Esophagus squamous epithelium (tissue), 5 donors: Measurements from ENCODE around the gene NOA1. TPM values are rescaled to one million over a fixed set of nuclear protein-coding genes. Genes with fewer than 3 reads are reported as not detected.

Experiments used
- DNase-seq: peaks from one replicate; lab custom pipeline; 2025; lab: John Stamatoyannopoulos, UW
- H3K27ac ChIP-seq, 4 donors: fragments of 200-600 bp; sonication (generic); one replicate each; pipeline ENCODE4 v1.5.1; 2016 to 2019; ENCODE audit warnings: mild to moderate bottlenecking in 1 of 4
- H3K27me3 ChIP-seq, 4 donors: fragments of 200-600 bp; sonication (generic); 1 replicate in 3 of 4; 2 replicates in 1 of 4; pipeline versions ENCODE4 v1.5.1 to v1.6.0; 2017 to 2021; ENCODE audit warnings: antibody characterized with exemption in 1 of 4
- H3K36me3 ChIP-seq, 3 donors: fragments of 200-600 bp; sonication (generic); one replicate each; pipeline ENCODE4 v1.5.1; 2016 to 2019
- H3K4me1 ChIP-seq, 3 donors: fragments of 200-600 bp; sonication (generic); one replicate each; pipeline ENCODE4 v1.5.1; 2017 to 2019
- H3K4me3 ChIP-seq, 4 donors: fragments of 200-600 bp; sonication (generic); 1 replicate in 3 of 4; 2 replicates in 1 of 4; pipeline ENCODE4 v1.5.1; 2016 to 2019; ENCODE audit warnings: mild to moderate bottlenecking in 2 of 4, moderate library complexity in 1 of 4
- H3K9me3 ChIP-seq, 3 donors: fragments of 200-600 bp; sonication (generic); one replicate each; pipeline ENCODE4 v1.5.1; 2016 to 2019
- POLR2A ChIP-seq, 4 donors: fragments of 450-650 bp; IDR thresholded peaks; one replicate each; pipeline ENCODE4 v1.6.1; 2017; ENCODE audit warnings: antibody characterized with exemption in 4 of 4, mild to moderate bottlenecking in 4 of 4, moderate library complexity in 3 of 4
- WGBS, 2 donors: methylation state at CpG; one replicate each; pipeline ENCODE4 v1.1.5; 2018; 5-methylcytosine and 5-hydroxymethylcytosine counted together
- intact Hi-C: fragments of 100-400 bp; cut with DNase I; formaldehyde crosslinking; loops from one replicate; pipeline ENCODE4 v1.15.0; 2022
- total RNA-seq, 4 donors: library from RNA; depleted of rRNA; stranded (reverse); fragments of >200 nt; gene quantifications; one replicate each; pipeline ENCODE4 v1.1.0, GENCODE V29; 2016
- TF ChIP-seq, protein P1 (sequence below), 6 experiments: fragments of 450-650 bp in 4 of 6; fragments of 200-600 bp in 2 of 6; sonication (generic) in 2 of 6; IDR thresholded peaks; one replicate each; pipeline ENCODE4 v1.5.1; 2016 to 2019; ENCODE audit warnings: antibody characterized with exemption in 6 of 6, mild to moderate bottlenecking in 4 of 6, moderate library complexity in 4 of 6
- donor health status: DM: yes; HTN: yes; CAD: no.

NOA1 gene
- total RNA-seq, 4 donors from 2014 or later: 18.7 to 30.2 (median 23.9) TPM

GRCh38 chr4:56981795-56982201, 4.4 kb upstream of the NOA1 start:
- 57 to 61% methylated on average over 4 of the region's 4 CpGs for WGBS, 2 donors
- no peak for TF ChIP-seq POLR2A (IDR thresholded peaks at IDR 0.05)
- TF ChIP-seq, protein P1, sequence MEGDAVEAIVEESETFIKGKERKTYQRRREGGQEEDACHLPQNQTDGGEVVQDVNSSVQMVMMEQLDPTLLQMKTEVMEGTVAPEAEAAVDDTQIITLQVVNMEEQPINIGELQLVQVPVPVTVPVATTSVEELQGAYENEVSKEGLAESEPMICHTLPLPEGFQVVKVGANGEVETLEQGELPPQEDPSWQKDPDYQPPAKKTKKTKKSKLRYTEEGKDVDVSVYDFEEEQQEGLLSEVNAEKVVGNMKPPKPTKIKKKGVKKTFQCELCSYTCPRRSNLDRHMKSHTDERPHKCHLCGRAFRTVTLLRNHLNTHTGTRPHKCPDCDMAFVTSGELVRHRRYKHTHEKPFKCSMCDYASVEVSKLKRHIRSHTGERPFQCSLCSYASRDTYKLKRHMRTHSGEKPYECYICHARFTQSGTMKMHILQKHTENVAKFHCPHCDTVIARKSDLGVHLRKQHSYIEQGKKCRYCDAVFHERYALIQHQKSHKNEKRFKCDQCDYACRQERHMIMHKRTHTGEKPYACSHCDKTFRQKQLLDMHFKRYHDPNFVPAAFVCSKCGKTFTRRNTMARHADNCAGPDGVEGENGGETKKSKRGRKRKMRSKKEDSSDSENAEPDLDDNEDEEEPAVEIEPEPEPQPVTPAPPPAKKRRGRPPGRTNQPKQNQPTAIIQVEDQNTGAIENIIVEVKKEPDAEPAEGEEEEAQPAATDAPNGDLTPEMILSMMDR (IDR thresholded peaks at IDR 0.05): no peak
- Histone ChIP-seq H3K27ac (no peak overlapping the region), H3K9me3 (no peaks in the 10 kb centered on the region), H3K36me3 (peaks cover 4 to 31% (median 7%) of the 10 kb centered on the region in 3 donors), H3K4me1 (peaks cover 22 to 56% (median 23%) of the 10 kb centered on the region in 3 donors), H3K4me3 (no peak overlapping the region), H3K27me3 (no peaks in the 10 kb centered on the region)
- intact Hi-C loops: no loop called here
- no peak for DNase-seq

DNA sequence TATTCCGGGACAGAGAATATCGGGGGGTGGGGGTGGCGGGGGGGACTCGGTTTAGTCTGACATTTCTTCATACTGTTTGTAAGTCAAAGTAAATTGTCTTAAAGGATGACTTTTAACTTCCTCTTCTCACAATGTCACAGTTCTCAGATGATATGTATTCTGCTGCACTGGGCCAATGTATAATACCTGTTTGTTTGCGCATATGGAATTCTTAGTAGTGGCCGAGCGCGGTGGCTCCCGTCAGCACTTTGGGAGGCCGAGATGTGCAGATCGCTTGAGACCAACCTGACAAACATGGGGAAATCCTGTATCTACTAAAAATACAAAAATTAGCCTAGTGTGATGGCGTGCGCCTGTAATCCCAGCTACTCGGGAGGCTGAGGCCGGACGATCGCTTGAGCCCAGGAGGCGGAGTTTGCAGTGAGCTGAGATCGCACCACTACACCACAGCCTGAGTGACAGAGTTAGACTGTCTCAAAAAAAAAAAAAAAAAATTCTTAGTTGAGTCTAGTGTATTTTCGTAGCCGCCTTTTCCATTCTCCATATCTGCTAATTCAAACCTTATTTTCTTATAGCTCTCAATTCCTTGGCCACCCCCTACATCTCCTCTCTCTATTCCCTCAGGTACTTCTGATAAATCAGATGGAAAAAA, 2.1 kb upstream of the NOA1 start:
- Histone ChIP-seq H3K27me3 (no peaks in the 10 kb centered on the region), H3K9me3 (no peaks in the 10 kb centered on the region), H3K4me1 (peaks cover 36 to 78% (median 37%) of the 10 kb centered on the region in 3 donors), H3K4me3 (peak overlapping the region; percentile 83 to 96 (median 90)), H3K27ac (peak overlapping the region; percentile 83 to 94 (median 90)), H3K36me3 (peaks cover 0 to 13% (median 0%) of the 10 kb centered on the region in 3 donors)
- 8 to 11% methylated on average over 21 of the region's 21 CpGs for WGBS, 2 donors
- no peak for DNase-seq
- TF ChIP-seq, protein P1 (IDR thresholded peaks at IDR 0.05): no peak
- TF ChIP-seq POLR2A (IDR thresholded peaks at IDR 0.05): no peak
- intact Hi-C loops: no loop called here

DNA sequence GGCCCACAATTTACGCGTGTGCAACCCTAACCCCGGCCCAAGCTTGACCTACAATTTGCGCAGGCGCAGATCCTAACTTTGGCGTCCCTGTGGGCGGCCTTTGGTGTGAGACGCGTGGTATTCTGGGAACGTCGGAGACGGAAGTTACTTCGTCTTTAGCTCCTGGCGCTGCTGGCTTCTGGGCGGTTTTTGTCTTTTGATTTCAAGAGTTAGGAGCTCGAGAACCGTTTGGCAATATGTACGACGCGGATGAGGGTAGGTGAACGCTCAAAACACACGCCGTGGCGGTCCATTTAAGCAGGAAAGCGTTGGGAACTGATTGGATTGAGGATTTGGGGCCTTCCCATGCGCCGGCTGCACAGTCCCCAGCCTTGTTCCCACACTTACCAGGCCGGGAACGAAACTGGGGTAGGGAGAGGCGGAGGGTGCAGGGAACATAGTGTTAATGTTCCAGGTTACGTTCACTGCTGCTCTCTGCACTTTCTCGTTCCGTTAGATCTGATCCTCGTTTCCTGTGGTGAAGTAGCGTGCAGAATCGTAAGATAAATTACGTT, 1.4 kb upstream of the NOA1 start, which contains the start of gene POLR2B:
Gene POLR2B (plus strand): TSS at position 147 of the 554 bp plus-strand sequence. CDS start 90 bp downstream, at position 237.
- Histone ChIP-seq H3K4me1 (peaks cover 37 to 76% (median 40%) of the 10 kb centered on the region in 3 donors), H3K36me3 (peaks cover 0 to 16% (median 3%) of the 10 kb centered on the region in 3 donors), H3K4me3 (peak within 1 kb of the TSS; percentile 83 to 96 (median 90)), H3K27me3 (no peaks in the 10 kb centered on the region), H3K27ac (peak within 1 kb of the TSS; percentile 83 to 94 (median 90)), H3K9me3 (peaks cover 0 to under 1% (median 0%) of the 10 kb centered on the region in 3 donors)
- WGBS, 2 donors: 0 to 1% methylated on average over 12 to 37 of the region's 37 CpGs
- intact Hi-C loops: no loop called here
- TF ChIP-seq, protein P1 (IDR thresholded peaks at IDR 0.05): no peak
- TF ChIP-seq POLR2A (IDR thresholded peaks at IDR 0.05): peak in 3 of 4 donors; percentile 59 to 77 (median 62)
- DNase-seq: peak; percentile 72

- peak overlapping the region; percentile 83 to 96 (median 90) for H3K4me3 ChIP-seq
- H3K4me1 ChIP-seq: peaks cover 32 to 60% (median 35%) of the 10 kb centered on the region in 3 donors
- intact Hi-C loops: no loop called here
- no peak for DNase-seq
- H3K27ac ChIP-seq: peak overlapping the region; percentile 83 to 94 (median 90)
- TF ChIP-seq, protein P1 (IDR thresholded peaks at IDR 0.05): peak in 3 of 6 experiments; percentile 2 to 31 (median 10)
- TF ChIP-seq POLR2A (IDR thresholded peaks at IDR 0.05): no peak
- WGBS, 2 donors: 0% methylated on average over 9 of the region's 46 CpGs; no CpG with 5 or more reads in 1 of the 2 donors
- H3K36me3 ChIP-seq: peaks cover 15 to 31% (median 22%) of the 10 kb centered on the region in 3 donors
- H3K27me3 ChIP-seq: no peaks in the 10 kb centered on the region
- H3K9me3 ChIP-seq: peaks cover 0 to 12% (median 5%) of the 10 kb centered on the region in 3 donors
These were observed 527 bp downstream of the NOA1 start for GRCh38 chr4:56976837-56977320.
